GM12892 (cell line): ENCODE results near the gene VWA8.

Experiments
- POLR2A ChIP-seq: IDR thresholded peaks from 2 replicates; pipeline ENCODE4 v1.6.1; 2011; ENCODE audit warnings: low read depth, low read length, control low read depth
- POLR2AphosphoS5 ChIP-seq: IDR thresholded peaks from 2 replicates; pipeline ENCODE4 v1.6.1; 2011; ENCODE audit warnings: low read depth, low read length, control low read depth

GRCh38 chr13:41694545-41695301 lies 266.2 kb downstream of the VWA8 start:
- TF ChIP-seq POLR2A = no peak
- TF ChIP-seq POLR2AphosphoS5 = no peak
